Brain microvascular endothelial cell (primary cell): ENCODE measurements around the gene PDE3A.
A peak's percentile ranks its signal among the peaks of the same experiment; 100 is the strongest.

Source experiments
- DNase-seq: peaks from one replicate; pipeline ENCODE4 v3.0.0-alpha.2; 2020
- H3K27ac ChIP-seq: fragments of 250-450 bp; sonication (Bioruptor Pico); 2 replicates; pipeline ENCODE4 v1.5.1; 2020; ENCODE audit warnings: mild to moderate bottlenecking, moderate library complexity
- H3K27me3 ChIP-seq: fragments of 250-450 bp; sonication (Bioruptor Pico); replicated peaks from 2 replicates; pipeline ENCODE4 v1.5.1; 2020; ENCODE audit warnings: mild to moderate bottlenecking
- H3K36me3 ChIP-seq: fragments of 250-450 bp; sonication (Bioruptor Pico); replicated peaks from 2 replicates; pipeline ENCODE4 v1.5.1; 2020; ENCODE audit warnings: mild to moderate bottlenecking
- H3K4me3 ChIP-seq: 2 replicates; pipeline ENCODE4 v1.5.1; 2011; ENCODE audit warnings: low read depth, mild to moderate bottlenecking, control low read depth, low read length, moderate library complexity
- in situ Hi-C: cut with HindIII; loops from 2 replicates; pipeline ENCODE4 v1.10.0; 2017; ENCODE audit warnings: low sequenced_read_pairs, low pct_ligation_motif_present
- TF ChIP-seq, protein P1 (sequence below): IDR thresholded peaks from 2 replicates; pipeline ENCODE4 v1.5.1; 2011; ENCODE audit warnings: low read depth, mild to moderate bottlenecking, moderate library complexity, low read length, control low read depth, inconsistent platforms; ENCODE audit errors: missing control alignments

The PDE3A gene

DNA sequence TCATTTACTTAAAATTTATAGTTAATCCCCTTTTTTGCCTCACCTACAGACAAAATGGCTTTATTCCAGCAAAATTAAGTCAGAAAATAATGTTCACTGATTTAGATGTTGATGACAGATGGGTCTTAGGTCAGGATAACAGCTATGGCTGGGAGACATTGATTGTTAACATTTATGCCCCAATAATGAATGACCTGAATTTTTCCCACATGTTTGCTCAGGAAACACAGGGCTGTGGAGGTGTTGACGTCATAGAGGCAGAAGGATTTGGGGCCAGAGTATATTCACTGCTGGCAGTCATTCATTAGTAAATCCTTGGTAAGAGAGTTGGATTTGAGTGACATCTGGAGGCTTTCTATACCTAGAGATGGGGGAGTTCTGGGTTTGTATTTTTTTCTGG is 121.3 kb downstream of the PDE3A start:
- no peak overlapping the region for H3K4me3 ChIP-seq
- in situ Hi-C loops, result no loop called here

DNA sequence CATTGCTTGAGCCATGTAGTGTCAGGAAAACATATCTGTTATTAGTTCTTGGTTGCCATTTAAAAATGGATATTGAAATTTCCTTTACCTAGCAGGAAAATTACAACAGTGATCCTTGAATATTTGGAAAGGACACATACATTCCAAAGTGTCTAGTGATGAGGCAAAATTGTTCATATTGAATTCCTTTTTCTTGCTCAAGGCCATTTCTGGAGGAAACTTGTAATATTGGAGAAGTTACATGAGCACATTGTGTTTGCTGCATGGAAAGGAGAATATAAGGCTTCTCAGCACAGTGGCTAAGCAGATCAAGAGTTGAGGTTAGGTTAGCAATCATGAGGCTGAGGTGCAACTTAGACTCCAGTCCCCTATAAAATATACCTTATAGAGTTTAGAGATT is 121.9 kb downstream of the PDE3A start:
- TF ChIP-seq, protein P1, sequence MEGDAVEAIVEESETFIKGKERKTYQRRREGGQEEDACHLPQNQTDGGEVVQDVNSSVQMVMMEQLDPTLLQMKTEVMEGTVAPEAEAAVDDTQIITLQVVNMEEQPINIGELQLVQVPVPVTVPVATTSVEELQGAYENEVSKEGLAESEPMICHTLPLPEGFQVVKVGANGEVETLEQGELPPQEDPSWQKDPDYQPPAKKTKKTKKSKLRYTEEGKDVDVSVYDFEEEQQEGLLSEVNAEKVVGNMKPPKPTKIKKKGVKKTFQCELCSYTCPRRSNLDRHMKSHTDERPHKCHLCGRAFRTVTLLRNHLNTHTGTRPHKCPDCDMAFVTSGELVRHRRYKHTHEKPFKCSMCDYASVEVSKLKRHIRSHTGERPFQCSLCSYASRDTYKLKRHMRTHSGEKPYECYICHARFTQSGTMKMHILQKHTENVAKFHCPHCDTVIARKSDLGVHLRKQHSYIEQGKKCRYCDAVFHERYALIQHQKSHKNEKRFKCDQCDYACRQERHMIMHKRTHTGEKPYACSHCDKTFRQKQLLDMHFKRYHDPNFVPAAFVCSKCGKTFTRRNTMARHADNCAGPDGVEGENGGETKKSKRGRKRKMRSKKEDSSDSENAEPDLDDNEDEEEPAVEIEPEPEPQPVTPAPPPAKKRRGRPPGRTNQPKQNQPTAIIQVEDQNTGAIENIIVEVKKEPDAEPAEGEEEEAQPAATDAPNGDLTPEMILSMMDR, result no peak
- Histone ChIP-seq H3K27ac (no peak overlapping the region), H3K4me3 (no peak overlapping the region), H3K27me3 (no peaks in the 10 kb centered on the region), H3K36me3 (no peaks in the 10 kb centered on the region)
- no peak for DNase-seq
- in situ Hi-C loops, result no loop called here

More for the DNA sequence above, 121.3 kb downstream of the PDE3A start:
- TF ChIP-seq, protein P1, result no peak
- H3K27me3 ChIP-seq, result no peaks in the 10 kb centered on the region
- DNase-seq, result no peak
- no peak overlapping the region for H3K27ac ChIP-seq
- no peaks in the 10 kb centered on the region for H3K36me3 ChIP-seq

DNA sequence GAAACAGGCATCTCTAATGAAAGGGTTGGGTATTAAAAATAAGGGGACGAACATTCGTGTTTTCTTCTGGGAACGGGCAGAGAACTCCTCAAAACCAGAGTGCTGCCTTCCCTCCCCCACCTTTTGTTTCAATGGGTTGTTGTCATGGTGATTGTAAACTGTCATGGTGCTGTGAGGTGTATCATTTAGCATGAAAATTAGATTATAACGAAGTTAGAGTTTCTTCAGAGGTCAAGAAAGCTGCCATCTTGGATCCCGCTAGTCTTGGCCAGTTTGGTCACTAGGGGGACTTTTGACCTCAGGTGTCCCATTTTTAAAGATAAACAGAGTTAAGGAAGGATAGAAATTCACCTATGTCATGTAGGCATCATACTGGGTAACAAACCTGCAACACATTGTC is 123.0 kb downstream of the PDE3A start:
- DNase-seq, result no peak
- H3K36me3 ChIP-seq, result no peaks in the 10 kb centered on the region
- in situ Hi-C loops, result no loop called here
- TF ChIP-seq, protein P1, result no peak
- H3K4me3 ChIP-seq, result no peak overlapping the region
- peak overlapping the region; percentile 70 for H3K27ac ChIP-seq
- H3K27me3 ChIP-seq, result no peaks in the 10 kb centered on the region

DNA sequence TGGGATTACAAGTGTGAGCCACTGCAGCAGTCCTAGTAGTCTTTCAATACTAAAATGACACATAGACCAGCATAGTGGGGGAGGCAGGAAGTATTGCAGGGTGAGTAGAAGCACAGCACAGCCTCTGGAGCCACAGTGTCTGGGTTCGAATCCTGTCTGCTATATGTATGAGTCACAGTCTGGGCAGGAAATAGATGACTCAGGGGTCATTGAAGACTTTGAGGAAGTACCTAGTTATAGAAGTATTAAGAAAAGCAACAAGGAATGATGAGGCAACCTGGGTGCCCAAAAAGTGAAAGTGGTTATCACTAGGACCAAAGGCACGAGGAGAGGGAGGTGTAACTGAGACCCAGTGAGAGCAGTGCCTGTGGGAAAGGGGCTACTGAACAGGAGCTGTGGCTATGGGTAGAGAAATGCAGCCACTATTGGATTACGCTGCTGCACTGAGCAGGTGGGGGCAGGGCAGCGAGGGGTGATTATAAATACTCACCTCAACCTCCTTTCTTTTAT is 124.0 kb downstream of the PDE3A start:
- Histone ChIP-seq H3K27ac (peak overlapping the region; percentile 79), H3K27me3 (no peaks in the 10 kb centered on the region), H3K4me3 (no peak overlapping the region), H3K36me3 (no peaks in the 10 kb centered on the region)
- DNase-seq, result peak; percentile 95
- in situ Hi-C loops, result no loop called here
- TF ChIP-seq, protein P1, result no peak

DNA sequence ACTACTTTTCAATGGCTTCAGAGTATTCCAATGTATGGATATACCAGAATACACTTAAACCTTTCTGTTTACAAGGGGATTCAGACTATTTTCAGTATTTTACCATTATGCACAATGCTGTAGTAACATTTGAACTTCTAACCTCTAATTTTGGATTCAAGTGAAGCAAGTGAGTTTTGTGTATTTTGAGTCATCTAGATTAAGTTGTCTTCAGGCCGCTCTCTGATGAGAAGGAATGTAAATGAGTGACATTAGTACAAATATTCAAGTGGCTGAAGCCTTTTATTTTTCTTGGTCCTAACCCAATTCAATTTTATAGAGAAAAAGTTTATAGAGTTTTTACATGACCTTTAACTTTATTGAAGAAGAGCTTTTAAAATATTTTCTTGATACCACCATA is 125.6 kb downstream of the PDE3A start:
- H3K27me3 ChIP-seq, result no peaks in the 10 kb centered on the region

More for the DNA sequence above, 125.6 kb downstream of the PDE3A start:
- in situ Hi-C loops, result no loop called here
- Histone ChIP-seq H3K4me3 (no peak overlapping the region), H3K36me3 (no peaks in the 10 kb centered on the region), H3K27ac (peak overlapping the region; percentile 79)
- DNase-seq, result no peak
- TF ChIP-seq, protein P1, result no peak
